ENCODE data around the gene KDSR.

KDSR gene

DNA sequence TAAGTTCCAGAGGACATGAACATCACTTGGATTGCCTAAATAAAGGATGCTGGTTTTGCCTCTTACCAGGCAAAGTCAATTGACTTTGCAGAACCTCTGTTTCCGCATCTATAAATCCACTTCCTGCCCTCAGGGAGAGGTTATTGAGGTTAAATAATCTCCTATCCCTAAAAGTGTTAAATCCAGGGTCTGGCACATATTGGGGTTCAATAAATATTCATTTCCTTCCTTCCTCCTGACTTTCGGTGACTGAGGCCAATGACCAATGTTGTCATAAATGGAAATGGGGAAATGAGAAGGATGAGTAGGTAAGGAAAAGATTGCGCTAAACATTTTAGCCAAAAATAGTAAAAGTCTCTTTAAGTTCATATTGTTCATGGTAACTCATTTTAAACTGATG is 63.5 kb downstream of the KDSR start:
- DNase-seq = no peak

DNA sequence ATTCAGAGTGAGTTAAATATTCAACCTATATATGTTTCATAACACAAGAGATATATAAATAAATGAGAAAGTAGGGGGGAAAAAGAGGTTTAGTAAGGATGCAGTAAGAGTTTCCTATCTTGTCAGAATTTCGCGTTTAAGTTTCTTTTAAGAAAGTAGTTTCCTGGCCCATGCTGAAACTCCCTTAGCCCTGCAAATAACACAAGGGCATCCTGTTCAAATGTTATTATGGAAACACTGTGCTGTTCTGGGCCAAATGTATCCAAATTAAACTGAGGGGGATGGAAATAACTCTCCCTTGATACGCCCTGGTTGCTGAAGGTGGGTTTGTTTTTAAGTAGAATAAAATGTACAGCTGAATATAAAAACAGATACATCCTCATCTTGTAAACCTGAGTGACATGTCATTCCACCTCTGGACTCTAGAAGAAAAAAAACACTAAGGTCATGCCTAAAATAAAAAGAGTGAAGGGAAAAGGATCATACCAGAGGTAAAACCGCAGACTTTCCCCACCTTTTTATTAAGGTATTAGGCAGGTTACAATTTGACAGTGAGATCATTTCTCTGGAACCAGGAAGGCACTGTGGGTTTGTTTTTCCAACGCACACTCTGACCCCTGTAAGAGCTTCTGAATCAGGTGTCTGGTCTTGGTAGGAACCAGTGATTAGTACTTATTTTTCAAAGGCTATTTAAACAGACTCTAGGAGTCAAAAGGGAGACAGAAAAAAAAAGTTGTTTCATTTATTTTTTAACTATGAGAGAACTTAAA is 64.2 kb downstream of the KDSR start:
- DNase-seq = no peak

DNA sequence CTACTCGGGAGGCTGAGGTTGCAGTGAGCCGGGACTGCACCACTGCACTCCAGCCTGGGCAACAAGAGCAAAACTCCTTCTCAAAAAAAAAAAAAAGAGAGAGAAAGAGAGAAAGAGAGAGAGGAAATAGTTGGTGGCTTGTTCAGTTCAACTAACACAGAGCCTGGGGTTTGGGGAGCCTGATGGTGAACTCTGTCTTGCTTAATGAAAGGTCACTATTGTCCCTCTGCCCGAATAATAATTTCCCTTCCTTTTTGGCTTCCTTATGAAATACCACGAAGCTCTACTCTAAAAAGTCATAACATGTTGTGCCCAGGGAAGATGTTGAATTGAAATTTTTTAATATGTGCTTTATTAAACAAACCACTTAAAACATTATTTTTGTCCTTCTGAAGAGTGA is 64.8 kb downstream of the KDSR start:
- DNase-seq = no peak

DNA sequence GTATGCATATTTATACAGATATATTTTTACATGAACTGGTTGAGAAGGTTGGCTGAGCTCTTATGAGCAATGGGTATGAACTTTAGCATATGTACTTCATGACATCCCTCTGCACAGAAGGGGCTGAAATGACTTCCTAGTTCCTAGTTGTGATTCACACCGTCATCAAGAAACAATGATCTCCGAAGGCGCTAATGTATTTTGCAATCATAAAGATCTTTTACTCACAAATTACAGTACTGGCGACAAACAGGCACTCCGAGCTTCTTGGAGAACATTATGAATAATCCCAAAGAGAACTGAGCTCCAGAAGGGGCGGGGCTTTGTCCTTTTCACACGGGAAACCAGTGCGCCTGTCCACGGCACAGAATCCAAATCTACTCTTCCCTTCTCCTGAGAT is 65.6 kb downstream of the KDSR start:
- no peak for DNase-seq

DNA sequence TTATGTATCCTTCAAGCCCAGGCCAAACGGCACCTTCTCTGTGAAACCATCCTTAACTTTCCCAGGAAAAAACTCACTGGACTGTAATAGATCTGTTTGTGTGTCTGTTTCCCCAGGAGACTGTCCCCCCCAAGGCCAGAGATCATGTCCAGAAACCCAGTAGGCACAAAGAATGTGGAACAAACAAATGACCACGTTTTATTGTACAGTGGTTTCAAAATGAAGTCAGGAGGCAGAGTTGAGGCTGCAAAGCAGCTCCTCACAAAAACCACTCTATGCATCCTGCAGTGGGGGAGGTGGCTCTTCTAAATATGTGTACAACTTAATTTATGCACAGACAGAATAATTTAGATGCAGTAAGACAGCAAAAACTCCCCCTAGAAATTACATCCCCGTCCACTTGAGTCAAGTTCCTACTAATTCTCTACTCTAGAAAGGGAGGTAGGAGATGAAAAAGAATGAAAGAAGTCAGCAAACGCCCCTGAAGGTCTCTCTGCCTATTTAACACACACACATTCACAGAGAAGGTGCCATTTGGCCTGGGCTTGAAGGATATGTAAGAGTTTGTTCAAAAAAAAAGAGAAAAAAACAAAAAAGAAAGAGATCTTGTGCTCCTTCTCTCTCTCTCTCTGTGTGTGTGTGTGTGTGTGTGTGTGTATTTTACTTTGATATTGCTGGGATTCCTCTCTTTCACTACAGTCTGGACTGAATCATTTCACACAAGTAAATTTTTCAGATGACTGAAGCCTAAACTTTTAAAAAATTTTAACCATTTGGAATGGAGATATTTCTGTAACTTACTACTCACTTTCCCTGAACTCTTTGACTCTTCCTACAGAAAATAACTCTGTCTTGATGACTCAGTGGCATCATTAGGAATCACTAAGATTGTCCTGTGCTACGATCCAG is 66.9 kb downstream of the KDSR start:
- peak; percentile 42 for DNase-seq

DNA sequence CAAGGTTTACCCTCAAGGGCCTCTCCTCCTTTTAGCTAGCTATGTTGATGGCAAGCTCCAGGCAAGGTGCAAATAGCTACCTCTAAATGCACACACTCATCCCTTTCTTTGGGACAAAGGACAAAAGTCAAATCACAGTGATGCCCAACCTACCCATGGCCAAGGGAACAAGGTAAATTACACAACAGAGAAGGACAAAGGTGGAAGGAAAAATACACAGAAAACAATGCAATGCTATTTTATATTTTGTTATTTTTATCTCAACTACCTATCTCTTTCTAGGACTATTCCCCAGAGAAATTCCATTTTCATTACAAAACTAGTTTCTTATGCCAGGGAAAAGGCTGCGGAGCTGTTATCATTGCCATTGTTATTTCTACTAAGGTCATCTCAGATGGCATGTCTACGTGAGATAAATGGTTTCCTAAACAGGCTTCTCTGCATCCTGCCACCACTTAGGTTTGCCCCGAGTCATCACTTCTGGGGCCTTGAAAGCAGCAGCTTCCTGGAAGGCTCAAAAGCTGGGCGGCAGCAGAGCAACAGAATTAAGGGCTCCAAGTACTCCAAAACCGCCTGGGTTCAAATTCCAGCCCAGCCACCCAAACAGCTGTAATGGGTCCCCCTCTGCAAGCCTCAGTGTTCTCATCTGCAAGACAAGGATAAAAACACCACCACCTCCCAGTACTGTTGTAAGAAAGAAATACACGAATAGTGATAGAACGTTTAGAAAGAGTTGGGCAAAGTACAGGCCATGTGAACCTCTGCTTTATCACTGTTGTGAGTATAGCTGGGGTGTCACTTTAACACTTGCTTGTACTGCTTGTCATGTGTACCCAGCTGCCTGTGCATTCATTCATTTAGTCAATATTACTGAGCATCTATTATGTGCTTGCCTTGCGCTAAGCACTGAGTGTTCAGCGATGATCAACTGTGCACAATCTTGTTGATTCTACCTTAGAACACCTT is 68.3 kb downstream of the KDSR start:
- DNase-seq = peak; percentile 69

DNA sequence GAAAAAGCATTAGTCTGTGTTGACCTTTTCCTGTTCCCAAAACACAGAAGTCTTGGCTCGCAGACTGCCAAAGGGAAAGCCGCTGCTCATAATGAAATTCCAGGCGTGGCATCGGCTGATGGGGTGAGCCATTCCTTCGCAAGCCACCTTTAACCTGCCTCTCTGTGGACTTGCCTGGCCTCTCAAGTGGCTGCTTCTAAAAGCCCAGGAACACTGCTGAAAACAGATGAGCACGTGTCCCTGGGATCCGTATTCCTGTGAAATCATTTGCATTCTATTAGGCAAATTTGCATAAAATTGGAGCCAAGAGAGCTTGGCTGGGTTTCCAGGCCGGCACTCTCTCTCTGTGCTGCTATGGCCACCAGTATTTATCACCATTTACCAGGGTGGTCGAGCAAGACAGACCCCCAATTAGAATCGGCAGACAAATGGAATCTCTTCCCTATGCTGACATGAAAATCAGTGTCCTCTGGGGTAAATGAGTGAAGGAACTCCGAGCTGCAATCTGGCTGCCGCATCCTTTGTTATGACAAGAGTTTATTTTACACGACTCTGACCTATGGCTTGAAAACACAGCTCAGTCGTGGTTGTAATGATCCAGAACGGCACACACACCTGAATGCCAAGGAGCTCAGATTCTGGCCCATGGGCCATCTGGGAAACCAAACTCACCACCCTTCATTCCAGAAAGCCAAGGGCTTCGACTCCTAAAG is 69.2 kb downstream of the KDSR start:
- DNase-seq = no peak

DNA sequence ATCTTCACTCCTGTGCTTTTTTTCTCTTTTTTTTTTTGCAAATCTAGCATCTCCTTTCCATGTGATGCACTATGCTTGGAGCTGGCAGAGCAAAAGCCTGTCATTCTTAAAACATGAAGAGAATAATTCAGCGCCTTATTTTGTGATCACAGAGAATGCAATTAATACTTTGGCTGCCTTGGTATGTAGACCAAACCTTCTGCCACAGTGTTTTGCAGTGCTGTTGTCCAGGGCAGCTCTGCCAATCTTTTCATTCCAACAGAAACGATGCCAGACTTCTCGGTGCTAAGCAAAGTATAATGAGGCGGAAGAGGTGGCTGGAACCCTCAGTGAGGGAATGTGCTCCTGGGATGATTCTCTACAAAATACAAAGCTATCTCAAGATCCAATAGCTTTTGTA is 73.1 kb downstream of the KDSR start:
- no peak for DNase-seq

DNA sequence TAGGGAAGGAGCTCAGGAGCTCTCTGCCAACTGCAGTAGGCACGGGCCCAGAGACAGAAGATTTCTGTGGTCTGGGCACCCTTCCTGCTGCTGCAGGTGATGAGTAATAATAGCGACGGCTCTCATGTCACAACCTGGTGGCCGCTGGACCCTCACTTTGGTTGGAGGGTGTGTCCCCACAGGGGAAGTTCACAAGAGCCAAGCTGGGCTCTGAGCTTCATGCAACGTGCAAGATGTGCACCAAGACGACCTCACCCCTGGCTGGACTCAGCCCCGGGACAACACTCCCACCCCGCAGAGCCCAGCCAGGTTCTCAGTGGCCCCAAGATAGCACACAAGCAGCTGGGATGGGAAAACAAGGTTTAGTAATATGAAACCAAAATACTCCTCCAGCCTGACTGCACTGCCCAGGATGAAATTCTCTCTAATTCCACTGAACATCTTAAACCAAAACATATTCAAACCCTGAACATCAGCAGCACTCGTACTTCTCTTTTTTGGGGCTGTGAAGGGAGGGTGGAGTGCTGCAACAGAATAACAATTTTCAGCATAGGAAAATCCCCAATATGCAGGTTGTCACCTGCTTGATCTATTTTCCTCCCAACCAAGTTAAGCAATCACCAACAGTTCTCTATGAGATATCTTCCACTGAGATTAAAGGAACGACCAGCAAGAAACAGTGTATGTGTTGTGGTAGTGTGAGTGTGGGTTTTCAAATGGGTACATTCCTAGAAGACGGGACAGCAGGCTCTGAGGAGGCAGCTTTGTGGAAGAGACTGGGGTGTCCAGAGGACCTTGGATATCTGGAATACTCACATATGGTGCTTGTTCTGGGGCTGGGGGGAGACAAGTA is 73.9 kb downstream of the KDSR start:
- peak; percentile 61 for DNase-seq

DNA sequence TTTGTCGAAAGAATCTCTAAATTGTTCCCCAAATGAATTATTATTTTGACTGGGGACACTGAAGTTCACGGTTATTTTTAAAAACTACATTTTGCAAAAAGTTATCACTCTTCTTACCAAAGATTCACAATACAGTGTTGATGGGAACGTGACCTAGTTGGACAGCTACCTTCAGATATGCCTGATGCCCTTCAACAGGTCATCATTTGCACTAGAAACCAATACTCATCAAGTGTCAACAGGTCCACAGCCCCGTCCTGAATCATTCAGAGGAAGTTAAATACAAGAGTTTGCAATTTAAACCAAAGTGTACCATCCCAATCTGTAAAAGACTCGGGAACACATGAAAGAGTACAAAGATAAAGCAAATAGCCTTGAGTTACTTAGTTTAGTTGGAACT is 75.7 kb downstream of the KDSR start:
- no peak for DNase-seq

DNA sequence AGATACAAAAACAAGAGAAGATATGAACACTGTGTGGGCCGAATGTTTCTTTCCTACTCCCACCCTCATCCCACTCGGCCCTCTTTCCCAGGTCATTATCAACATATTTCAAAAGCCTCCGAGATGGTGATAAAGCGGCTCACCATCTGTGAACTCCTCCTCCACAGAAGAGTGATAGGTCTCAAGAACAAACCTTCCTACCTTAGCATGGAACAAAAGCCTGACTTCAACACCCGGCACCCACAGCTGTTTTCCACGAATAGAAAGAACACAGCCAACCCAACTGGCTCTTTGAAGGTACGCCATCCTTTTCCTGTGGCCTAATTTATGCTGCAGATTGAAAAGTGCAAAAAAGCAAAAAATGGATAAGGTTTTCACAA is 76.2 kb downstream of the KDSR start:
- peak; percentile 48 for DNase-seq

DNA sequence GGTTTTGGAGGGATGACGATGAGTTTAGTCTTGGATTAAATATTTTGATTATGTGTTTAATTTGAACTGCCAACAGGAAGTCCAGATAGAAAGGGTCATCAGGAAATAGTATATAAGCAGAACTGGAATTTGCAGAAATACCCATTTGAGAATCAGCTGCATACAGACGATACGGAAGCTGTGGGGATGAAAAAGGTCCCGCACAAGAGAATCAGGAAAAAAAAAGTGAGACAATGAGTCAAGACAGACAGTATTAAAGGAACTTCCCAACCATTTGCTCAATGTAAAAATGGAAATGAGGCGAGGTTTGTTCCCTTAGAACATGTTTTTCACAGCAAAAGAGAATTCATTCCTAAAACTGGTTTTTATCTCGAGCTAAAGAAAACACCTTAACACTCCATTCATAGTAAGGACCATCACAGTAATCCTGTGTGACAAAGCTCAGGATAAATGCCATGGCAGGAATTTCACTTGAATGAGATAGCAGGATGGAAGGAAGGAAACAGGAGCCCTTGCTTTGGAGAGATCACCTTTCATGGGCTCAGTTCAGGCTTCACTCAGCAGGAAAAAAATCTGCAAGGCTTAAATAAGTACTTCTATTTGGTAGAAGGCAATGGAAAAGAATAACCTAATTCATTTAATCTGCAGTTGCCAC is 76.7 kb downstream of the KDSR start:
- no peak for DNase-seq

DNA sequence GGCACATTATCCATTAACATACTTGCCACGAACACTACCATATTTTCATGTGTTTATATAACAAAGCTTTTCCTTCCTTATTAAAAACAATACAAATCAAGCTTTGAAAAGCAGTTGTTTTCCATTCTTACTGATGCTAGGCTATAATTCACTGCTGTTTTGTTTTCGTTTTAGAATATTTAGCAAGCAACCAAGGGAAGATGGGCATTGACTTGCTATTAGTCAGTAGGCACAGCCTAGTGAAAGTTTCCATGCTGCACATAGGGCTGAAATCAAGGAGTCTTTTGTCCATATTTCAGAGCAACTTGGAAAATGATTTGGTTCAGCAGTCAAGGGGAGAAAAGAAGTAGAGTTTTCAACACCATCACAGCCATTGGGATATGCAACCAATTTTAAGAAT is 78.7 kb downstream of the KDSR start:
- DNase-seq = no peak

DNA sequence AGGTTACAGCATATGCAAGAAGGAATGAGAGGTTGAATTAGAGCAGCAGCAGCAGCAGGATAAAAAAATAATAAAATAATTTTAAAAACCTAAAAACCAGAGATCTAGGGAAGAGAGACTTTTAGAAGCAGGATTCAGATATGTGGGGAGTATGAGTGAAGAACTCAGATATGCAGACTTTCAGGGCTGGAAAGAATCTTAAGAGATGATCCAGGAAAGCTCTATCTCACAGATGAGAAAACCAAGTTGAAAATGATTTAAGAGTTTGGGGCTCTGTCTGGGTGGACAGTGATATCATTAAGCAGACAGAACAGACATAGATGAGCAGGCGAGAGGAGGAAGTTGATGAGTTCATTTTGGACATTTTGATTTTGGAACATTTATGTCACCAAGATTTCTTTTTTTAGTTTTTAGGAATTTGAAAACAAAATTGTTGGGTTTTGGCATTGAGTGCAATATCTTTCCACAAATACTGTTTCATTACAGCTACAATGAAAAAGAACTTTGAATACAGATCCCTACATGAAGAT is 79.2 kb downstream of the KDSR start:
- no peak for DNase-seq

DNA sequence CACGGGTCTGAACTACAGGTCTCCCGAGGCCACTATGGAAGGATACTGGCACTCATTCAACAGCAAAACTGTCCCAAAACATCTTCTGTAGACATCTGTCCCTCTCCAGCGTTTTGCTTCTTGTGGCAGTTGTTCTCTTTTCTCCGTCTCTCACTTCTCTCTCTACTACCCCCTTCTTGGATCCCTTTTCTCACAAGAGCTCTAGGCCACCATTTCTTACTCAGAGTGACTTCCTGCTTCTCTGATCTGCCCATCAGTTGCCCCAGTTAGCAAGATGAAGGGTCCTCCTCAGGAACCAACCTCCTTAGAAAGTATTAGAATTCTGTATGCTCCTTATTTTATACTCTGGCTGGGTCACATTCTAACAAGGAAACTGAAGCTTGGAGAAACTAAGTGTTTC is 80.1 kb downstream of the KDSR start:
- DNase-seq = no peak

DNA sequence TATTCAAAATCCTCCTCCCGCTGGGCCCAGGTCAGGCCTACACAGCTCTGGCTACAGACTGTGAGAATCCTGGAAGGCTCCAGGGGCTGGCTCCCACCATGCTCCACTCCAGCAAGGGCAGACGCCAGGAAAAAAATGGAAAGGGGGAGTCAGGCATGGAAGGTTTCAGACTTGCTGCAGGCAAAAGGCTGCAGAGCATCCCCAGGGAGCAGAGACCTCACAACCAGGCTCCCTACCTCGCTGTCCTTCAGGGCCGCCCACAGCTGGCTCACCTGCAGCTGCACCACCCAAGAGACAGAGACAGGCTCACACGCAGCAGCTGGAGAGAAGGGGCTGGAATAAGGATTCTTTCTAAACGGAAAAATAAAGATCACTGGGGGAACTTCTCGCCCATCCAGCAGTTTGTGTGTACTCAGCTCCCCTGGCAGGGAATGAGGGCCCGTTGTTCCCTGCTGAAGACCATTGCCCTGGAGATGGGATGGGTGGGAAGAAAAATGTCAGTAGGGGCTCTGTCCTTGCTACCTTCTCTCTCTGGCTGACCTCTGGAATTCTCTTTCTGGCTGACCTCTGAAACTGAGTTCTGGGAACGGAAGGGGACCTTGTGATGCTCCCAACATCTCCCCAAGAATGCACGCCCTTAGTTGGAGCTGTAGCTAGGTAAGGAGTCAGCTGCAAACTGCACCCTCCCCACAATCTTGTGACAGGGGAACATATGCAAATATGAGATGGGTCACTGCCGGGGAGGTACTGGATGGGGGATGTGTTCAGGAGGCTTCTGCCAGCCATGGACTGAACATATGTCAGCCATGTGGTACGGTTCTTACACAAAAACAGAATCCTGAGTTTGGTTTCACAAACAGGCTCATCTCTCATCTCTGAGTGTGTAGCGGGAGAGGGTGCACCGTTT is 81.9 kb downstream of the KDSR start:
- no peak for DNase-seq

DNA sequence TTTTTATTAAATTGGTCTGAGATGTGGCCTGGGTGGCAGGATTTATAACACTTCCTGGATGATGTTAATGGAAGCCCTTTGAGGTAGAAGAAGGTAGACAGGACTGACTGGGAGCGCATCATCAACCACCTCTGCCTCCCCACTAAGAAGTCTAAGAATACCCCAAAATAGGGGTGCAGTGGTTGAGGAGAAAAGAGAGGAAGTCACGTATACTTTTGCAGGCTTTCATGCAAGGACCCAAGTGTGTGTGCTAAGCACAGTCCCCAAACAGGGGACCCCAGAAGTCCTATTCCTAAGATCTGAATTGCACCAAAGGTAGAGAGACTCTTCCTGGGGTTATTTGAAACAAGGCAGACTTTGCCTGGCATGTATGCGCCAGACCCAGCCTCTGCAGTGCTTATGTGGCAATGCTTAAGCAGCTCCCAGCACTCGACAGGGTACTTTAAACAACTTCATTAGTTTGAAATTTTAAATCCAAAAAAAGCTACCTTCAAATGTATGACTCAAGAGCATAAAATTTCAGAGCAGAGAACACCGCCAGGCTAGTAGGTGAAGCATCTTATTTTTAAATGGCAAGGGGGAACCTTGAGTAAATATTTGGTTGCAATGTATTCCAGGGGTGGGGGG is 82.7 kb downstream of the KDSR start:
- no peak for DNase-seq

DNA sequence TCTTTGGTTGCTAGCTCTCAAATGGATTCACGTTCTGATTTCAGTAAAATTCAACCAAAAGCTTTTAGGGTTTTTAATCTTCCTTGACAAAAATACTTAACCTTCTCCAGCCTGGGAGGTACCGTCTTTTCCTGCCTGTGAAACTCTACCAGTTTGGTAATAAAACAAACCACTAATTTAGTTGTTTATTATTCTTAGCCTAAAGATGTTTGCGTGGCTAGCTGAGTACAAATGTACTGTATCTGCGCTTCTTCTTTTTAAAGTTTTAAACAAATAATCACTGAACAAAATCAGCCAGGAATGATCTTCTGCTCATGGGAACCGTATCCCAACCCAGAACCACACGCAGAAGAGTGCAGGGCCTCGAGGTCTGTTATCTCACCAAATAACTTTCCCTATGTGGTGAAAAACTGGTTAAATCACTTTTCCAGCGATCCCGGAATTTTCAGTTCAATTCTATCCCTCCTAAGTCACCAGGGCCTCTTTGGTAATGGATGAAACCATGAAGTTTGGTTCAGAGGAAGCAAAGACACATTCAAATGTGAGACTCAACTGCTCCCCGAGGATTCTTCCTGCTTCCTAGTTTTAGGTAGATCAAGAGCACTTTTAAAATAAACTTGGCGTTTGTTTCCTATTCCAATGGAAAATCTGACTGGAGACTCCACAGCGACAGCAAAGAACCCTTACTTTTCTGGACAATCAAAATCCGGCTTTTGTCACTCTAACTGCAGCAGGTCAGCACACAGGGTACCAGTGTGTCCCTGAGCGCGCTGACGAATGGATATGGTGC is 83.5 kb downstream of the KDSR start:
- no peak for DNase-seq

Data from CD4-positive, alpha-beta T cell treated with Interleukin-6 for 4 hours (primary cell).